Measurements from ENCODE around the gene SLC29A4.
"Not testable (repeated sequence)": the region's sequence is repeated elsewhere in the genome, so short reads cannot be mapped to it uniquely, and the experiment has no call there.

SLC29A4 gene, protein sequence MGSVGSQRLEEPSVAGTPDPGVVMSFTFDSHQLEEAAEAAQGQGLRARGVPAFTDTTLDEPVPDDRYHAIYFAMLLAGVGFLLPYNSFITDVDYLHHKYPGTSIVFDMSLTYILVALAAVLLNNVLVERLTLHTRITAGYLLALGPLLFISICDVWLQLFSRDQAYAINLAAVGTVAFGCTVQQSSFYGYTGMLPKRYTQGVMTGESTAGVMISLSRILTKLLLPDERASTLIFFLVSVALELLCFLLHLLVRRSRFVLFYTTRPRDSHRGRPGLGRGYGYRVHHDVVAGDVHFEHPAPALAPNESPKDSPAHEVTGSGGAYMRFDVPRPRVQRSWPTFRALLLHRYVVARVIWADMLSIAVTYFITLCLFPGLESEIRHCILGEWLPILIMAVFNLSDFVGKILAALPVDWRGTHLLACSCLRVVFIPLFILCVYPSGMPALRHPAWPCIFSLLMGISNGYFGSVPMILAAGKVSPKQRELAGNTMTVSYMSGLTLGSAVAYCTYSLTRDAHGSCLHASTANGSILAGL

DNA sequence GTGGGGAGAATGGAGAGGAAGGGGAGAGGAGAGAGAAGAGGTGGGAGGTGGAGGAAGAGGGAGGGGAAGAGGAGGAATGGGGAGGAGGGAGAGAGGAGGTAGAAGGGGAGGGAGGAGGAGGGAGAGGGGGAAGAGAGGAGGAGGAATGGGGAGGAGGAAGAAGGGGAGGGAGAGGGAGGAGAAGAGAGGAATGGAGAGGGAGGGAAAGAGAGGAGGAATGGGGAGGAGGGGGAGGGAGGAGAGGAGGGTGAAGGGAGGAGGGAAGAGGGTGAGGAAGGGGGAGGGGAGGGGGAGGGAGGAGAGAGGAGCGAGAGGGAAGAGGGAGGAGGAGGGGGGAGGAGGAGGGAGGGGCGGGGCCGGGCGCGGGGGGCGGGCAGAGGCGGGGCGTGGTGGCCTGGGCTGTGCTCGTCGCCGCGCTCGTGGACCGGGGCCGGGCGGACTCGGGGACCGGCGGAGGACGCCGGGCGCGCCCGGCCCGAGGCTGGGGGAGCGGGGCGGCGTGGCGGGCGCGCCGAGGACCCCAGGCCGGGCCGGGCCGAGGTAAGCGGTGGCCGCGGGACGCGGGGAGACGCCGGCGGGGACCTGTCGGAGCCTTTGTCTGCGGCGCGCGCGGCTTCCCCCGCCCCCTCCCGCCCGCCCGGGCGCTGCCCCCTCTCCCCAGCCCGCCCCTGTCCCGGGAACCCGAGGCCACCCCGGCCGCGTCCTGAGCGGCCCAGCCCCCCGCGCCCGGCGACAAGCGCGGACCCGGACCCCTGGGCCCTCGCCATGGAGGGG lies at the start of gene SLC29A4:
TSS of gene SLC29A4 (plus strand) at position 401 of the 774 bp plus-strand sequence. CDS start 4,874 bp downstream, outside the sequence.
- no peak for DNase-seq

DNA sequence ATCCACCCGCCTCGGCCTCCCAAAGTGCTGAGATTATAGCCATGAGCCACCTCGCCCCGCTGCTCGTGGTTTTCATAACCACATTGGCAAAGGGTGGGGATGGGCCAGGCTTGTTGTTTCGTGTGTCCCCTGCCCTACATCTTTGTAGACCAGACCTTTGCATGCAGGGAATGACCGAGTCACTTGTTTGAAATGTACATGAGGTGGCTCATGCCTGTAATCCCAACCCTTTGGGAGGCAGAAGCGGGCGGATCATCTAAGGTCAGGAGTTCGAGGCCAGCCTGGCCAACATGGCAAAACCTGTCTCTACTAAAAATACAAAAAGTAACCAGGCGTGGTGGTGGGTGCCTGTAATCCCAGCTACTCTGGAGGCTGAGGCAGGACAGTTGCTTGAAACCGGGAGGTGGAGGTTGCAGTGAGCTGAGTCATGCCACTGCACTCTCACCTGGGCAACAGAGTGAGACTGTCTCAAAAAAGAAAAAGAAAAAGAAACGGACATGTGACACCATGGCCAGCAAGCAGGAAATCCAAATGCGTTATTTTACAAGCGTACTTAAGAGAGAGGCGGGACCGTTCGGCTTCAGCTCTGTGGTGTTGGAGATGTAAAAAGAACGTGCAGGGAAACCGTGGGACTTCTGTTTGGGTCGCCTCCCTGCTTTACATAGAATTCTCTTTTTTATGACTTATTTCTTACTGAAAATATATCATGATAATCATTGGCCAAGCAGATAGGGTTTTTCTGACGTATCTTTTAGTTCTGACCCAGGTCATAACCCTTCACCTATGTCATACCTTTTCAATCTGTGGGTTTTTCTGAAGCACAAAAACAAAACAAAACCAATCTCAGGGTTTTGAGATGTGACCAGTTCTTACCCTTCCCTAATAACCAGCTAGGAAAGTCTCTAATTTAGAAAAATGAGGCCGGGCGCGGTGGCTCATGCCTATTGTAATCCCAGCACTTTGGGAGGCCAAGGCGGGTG lies 47.6 kb upstream of the SLC29A4 start:
- DNase-seq: no peak

DNA sequence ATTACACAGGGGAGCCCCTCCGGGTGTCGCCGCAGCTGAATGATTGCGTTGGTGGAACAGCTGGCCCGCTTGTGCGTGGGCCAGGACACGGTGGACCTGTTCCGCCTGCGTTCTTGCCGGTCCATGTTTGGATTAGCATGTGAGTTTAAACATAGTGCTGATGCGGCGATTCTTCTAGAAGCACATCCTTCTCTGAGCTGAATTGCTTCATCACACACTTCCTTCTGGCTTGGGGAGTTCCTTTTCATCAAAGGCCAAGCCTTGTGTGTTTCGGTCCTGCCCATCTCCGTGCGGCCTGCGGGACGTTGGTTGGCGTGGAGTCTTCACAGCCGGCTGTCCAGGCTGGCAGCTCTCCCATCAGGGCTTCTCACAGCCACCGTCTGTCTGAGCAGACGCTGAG lies 45.5 kb upstream of the SLC29A4 start:
- DNase-seq: no peak

DNA sequence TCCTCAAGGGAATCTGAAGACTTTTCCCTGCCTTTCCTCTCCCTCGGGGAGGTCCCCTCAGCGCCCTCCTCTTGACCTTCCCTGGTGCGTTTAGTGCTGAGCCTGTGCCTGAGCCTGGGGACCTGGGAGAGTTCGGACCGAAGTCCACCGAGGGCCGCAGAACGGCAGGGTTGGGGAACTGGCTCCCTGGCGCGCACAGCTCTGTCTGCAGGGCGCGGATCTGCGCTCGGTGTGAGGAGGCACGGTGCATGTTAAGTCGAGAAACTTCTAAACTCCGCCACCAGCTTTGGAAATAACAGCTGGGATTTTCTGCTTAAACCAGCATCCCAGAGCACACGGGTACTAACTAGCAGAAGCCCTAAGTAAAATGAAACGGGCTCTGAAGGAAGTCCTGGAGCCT lies 44.2 kb upstream of the SLC29A4 start:
- DNase-seq: no peak

DNA sequence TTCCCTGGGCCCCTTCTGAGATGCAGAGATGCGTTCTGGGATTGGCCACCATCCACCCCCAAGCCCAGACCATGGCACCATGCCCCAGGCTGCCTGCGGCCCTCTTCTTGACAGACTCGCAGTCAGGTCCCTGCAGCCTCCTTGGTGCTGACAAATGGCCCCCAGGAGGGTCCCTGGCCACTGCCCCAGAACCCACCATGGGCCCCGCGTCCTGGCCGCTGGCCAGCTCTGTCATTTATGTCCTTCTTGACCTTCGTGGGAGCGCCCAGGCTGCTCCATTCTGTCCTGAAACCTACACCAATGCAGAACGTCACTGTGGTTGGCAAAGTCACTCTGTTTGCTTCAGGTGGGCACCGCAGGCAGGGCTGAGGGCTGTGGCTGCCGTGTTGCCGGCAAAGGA lies 39.5 kb upstream of the SLC29A4 start:
- no peak for DNase-seq

DNA sequence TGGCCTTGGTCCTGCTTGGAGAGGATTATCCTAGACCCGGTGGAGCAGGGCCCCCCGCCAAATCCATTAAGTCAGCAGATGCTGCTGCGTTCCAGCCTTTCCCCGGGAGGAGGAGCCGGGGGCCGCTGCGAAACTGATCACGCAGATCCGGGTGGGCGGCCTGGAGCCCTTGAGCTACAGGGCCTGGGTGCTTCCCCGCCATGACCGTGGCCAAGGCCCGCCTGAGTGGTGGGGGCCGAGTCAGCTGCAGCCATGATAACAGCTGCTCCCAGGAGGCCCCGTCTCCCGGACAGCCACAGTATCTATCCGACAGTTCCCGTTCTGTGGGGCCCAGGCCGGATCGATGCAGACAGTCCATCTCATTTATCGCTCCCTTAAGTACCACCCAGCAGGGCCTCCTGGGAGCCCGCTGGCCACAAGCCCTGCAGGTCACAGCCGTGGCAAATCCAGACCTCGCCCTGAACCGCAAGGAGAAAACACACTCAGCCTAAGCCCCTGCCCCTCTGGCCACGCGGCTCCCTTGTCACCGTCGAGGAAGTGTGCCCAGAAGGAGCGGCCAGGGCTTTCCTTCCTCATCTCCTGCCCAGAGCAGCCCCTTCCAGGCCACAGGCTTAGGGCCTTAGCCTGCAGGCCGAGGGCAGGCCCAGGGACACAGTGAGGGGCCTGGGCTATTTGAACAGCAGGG lies 34.4 kb upstream of the SLC29A4 start:
- DNase-seq: no peak

DNA sequence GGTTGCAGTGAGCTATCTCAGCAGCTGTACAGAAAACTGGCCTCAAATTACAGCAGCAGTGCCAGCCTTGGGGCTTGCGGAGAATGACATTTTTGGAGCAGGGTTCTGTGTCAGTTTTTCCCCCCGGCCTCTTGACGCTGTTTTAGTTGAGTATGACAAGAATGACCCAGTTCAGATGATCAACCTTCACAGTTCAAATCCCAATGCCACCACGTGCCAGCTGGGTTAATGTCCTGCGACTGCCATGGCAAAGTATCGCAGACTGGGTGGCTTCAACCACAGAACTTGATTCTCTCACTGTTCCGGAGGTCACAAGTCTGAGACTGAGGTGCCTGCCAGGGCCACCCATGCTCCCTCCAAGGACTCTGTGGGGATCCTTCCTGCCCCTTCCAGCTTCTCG lies 32.0 kb upstream of the SLC29A4 start:
- DNase-seq: not testable (repeated sequence)

DNA sequence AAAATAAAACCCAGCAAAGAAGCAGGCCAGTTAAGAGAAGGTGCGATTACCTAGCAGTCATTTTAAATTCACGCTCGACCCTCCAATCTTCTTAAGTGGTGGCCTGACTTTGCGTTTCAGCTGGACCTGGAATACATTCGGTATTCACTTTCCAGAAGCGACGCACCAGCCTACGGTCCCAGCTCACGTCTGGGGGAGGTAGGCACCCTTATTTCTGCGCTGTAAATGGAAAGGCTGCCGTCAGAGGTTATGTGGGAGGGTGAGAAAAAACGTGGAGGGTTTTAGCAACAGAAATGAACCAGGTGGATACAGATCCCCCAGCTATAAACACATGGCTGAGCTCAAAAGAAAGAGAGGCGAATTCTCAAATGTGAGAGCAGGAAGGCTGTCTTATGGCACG lies 29.2 kb upstream of the SLC29A4 start:
- not testable (repeated sequence) for DNase-seq

DNA sequence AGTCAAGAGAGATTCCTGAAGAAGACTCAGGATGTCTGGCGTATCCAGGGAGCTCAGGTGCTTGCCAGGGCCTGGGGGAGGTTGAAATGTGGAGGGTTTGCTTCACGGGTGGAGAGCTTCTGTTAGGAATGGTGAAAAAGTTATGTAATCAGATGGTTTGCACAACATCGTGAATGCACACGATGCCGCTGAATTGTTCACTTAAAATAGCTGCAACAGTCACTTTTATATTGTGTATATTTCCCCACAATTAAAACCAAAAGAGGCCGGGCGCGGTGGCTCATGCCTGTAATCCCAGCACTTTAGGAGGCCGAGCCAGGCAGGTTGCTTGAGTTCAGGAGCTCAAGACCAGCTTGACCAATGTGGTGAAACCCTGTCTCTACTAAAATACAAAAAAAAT lies 28.4 kb upstream of the SLC29A4 start:
- DNase-seq: not testable (repeated sequence)

DNA sequence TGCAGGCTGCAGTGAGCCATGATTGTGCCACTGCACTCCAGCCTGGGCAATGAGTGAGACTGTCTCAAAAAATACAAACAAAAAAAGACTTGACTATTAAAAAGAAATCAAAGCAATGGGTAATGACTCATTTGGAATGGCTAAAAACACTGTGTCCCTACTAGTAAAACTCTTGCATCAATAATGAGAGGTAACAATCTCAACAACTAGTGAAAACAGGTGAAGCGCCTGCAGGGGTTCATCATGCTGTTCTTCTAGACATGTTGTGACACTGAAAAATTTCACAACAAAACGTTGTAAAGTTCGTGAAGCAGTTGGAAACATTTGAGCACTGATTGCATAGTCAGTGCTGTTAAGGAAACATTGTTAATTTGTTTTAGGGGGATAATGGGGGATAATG lies 26.9 kb upstream of the SLC29A4 start:
- DNase-seq: no peak

DNA sequence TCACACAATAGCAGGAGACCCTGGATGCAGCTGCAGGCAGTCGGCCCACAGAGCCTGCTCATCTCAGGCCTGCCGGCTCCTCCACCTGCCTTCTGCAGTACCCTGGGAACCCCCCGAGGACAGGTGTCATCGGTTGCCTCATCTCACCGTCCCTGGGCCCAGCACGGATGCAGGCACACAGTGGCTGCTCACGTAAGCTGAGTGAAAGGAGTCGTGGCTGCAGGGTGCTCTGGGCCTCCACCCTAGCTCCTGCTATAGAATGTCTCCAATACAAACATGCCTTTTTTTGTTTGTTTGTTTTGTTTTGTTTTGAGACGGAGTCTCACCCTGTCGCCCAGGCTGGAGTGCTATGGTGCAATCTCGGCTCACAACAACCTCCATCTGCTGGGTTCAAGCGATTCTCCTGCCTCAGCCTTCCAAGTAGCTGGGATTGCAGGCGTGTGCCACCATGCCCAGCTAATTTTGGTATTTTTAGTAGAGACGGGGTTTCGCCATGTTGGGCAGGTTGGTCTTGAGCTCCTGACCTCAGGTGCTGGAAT lies 22.1 kb upstream of the SLC29A4 start:
- not testable (repeated sequence) for DNase-seq

DNA sequence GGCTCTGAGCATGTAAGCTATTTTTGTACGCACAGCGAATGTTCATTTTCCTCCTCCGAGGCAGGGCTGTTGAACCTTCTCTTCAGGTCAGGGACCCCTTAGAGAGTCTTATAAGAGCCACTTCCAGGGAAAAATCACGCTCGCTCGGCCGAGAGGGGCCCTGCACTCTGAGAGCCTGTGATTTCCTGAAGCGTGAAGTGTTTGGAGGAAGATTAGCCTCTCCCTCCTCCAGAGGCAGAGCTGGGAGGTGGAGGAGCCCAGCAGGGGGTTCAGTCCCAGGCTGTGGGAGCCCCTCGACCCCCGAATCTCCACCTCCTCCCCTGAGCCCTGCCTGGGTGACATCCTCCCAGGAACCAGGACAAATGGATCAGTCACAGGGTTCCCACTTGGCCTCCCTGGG lies 19.7 kb upstream of the SLC29A4 start:
- not testable (repeated sequence) for DNase-seq

DNA sequence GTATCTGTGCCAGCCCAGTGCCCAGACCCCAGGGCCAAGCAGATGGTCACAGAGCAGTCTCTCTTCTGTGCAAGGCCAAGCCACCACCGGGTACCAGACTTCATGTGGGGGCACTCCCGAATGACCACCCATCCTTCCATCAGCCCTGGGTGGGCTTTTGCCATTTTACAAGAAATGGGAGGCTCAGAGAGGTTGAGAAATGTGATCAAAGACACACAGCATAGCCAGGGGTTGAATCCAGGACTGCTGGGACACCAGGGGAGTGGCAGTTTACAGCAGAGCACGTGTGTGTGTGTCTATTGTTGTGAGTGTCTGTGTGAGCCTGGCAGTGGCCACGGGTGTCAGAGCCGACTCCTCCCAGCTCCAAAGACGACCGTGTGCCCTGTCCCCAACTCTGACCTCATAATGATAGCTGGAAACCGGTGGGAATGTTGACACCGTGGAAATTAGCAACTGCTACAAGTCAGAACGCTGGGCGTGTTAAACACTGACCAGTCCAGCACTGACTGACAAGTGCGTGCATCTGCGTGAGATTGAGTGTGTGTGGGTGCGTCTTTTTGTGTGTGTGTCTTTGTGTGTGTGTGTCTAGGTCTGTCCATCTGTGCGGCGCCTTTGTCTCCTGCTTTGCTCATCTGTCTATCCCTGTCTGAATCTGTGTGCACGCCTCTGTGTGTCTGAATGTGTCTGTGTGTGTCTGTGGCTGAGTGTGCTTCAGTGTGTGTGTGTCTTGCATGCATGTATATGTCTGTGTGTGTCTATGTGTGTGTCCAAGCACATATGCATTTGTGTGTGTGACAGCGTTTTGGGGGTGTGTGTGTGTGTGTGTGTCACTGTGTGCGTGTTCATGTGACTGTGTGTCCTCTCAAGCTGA lies 17.2 kb upstream of the SLC29A4 start:
- DNase-seq: no peak

DNA sequence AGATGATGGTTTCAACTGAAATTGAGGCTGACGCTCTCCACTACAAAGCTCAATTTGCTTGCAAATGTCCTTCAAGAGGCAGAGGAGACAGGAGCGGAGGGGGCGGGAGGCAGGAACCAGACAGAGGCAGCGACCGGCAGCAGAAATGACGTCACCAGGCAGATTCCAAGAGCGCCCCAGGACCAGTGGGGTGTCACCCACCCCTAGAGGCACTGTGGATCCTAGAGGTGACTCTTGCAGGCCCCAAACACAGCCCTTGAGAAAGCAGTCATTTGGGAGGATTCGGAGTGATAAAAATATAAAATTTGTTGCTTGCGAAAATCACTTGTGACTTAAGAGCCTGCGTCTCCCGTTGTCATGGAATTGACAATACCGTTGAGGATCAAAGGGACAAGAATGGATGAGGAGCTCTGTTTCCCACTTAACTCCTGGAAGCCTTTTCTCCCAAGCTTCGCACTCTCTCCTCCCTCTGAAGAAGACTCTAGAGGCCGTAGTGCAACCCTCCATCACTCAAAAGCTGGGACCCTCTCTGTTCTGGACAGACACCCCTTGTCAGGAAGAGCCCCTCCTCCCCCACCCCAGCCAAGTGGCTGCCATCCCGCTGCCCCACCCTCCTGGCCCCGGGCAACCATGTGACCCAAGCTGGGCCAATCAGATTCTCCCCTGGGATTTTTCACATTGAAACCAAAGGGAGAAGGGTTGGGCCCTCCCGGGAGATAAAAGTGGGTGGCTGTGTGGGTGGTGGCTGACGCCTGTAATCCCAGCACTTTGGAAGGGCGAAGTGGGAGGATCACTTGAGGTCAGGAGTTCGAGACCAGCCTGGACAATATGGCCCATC lies 16.3 kb upstream of the SLC29A4 start:
- no peak for DNase-seq

DNA sequence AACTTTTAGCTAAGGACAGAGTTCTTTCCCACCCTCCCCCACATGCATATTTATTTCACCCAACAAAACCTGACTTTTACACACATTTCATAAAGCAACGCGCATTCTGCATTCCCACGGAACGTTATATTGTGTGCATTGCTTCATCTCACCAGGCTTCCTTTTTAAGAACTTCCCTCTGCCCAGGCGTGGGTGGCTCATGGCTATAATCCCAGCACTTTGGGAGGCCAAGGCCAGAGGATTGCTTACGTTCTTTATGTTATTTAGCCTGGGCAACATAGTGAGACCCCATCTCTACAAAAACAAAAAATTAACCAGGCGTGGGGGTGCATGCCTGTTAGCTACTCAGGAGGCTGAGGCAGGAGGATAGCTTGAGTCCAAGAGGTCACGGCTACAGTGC lies 14.9 kb upstream of the SLC29A4 start:
- not testable (repeated sequence) for DNase-seq

DNA sequence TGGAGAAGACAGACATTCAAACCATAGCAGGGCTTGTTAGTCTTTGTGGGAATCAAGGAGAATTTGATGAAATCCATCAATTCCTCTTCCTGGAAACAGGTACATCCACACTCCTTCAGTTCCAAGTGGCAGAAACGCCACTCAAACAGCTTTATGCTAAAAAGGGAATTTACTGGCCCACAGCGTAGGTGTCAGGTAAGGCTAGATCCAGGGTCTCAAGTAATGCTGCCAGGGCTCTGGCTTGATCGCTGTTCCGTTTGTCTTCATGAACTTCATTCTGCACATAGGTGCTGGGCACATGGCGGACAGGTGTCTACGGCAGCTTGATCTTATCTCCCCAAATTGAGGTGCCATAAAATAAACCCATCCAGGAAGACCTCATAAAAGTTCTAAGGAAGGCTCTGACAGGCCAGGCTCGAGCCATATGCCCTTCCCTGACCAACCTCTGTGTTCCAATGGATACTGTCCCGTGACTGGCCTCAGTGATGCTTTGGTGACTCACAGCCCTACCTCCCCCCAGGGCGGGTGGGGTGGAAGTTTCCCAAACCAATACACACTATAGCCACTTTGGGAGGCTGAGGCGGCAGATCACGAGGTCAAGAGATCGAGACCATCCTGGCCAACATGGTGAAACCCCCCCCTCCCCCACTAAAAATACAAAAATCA lies 12.6 kb upstream of the SLC29A4 start:
- not testable (repeated sequence) for DNase-seq

DNA sequence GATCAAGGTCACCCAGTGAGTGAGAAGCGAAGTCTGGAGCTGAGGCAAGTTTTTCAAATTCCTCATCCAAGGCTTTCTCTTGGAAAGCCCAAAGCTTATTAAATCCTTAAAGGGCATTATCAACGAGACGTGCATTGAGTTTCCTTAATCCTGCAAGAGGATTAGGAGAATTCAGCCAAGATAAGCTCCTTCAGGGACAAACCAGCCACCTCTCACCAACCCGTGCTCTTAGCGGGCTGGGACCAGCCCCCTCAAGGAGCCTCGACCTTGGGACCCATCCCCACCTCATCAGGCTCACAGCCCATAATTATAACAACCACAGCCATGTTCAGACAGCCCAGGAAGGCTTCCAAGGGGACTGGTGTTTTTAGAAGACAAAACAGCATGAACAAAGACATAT lies 12.0 kb upstream of the SLC29A4 start:
- DNase-seq: no peak

DNA sequence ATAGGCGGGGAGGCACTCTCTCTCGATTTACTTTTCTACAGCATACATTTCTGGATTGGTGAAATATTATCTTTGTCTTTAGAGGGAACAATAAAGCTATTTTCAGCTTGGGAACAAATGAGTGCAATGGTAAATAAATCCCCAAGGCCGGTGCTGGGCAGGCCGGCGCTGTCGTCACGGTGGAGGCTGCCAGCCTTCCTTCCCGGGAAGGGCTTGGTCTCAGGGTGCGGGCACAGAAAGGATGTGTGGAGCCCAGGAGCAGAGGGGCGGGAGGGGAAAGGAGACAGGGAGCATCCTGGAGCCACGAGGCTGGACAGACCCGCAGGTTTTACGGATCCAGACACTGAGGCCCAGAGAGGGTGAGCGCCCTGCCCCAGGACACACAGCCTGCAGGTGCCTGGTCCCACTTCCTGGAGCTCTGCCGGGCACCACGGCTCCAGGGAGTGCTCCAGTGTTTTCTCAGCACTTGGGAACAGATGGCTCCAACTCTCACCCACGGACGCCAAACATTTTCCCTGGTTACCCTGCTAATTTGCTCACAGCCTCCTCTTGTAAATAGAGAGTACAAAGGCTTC lies 8.8 kb upstream of the SLC29A4 start:
- not testable (repeated sequence) for DNase-seq

DNA sequence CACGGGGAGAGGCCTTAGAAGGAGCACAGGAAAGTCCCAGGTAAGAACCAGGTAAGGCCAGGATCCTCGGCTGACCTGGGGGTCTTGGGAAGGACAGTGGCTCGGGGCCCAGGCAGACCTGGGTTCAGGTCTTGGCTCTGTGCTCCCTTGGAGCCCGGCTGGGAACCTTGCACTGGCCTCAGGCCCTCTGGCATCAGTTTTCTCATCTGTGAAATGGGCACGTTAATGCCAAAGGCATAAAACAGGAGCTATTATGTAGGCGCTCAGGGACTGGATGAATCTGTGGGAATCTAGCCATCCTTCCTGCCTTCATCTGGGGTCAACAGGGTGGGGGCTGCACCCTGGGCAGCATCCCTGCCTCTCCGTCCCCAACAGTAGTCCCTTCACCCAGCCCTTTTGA lies 8.3 kb upstream of the SLC29A4 start:
- DNase-seq: no peak

All from COR-L47 (cell line).